ENCODE results near the gene NXPH3. TPM values are rescaled to one million over a fixed set of nuclear protein-coding genes. Genes with fewer than 3 reads are reported as not detected.

Gene NXPH3
- total RNA-seq, 2 experiments from 2014 or later: 0.20 to 0.29 TPM

- CTCF ChIA-PET: interaction anchor here (1.2 to 1.6 kb wide), 2 partner anchors 27 to 143 kb away, joined by 3 to 9 read pairs; no protein-coding TSS in a partner anchor
- no peaks in the 10 kb centered on the region for H3K36me3 Mint-ChIP-seq (ENCODE audit: low read depth)
- intact Hi-C loops (cut with micrococcal nuclease): loop anchor here (10.0 kb wide), 1 partner anchor 57 kb away; the partner anchor contains the start of gene NGFR
Observed at GRCh38 chr17:49551221-49552069, 24.2 kb upstream of the NXPH3 start.

DNA sequence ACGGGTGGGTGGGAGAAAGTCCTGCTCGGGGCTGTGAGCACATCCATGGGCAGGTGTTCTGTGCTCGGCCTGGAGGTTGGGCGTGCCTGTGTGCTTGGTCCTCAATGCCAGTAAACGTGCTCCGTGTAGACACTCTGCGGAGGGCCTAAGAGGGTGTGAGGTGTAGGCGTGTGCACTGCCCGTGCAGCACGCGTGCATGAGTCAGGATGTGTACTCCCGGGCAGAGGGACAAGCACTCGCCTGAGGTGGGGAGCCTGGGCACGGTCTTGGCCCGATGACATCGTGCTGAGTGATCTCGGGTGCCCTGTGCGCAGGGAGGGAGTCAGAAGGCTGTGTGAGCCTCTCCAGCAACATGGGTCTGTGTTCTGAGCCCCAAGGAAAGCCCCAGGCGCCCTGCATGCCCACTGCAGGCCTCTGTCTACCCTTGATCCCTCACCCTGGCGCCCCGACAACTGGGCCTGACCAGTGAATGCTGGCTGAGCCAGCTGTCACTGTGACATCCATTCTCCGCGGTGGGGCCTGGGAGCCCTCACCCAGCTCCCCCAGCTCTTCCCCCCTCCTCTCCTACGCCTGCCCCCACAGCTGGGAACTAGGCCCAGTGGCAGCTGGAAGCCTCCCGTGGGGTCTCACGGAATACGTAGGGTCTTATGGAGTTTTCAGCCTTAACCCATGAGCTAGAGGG, 23.5 kb upstream of the NXPH3 start:
- TF ChIP-seq, protein P1, sequence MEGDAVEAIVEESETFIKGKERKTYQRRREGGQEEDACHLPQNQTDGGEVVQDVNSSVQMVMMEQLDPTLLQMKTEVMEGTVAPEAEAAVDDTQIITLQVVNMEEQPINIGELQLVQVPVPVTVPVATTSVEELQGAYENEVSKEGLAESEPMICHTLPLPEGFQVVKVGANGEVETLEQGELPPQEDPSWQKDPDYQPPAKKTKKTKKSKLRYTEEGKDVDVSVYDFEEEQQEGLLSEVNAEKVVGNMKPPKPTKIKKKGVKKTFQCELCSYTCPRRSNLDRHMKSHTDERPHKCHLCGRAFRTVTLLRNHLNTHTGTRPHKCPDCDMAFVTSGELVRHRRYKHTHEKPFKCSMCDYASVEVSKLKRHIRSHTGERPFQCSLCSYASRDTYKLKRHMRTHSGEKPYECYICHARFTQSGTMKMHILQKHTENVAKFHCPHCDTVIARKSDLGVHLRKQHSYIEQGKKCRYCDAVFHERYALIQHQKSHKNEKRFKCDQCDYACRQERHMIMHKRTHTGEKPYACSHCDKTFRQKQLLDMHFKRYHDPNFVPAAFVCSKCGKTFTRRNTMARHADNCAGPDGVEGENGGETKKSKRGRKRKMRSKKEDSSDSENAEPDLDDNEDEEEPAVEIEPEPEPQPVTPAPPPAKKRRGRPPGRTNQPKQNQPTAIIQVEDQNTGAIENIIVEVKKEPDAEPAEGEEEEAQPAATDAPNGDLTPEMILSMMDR (IDR thresholded peaks at IDR 0.05): no peak
- Mint-ChIP-seq H3K9me3 (no peaks in the 10 kb centered on the region), H3K36me3 (ENCODE audit: low read depth) (no peaks in the 10 kb centered on the region), H3K27ac (no peak overlapping the region), H3K4me1 (ENCODE audit: low read depth) (peaks cover 2% of the 10 kb centered on the region), H3K27me3 (no peaks in the 10 kb centered on the region), H3K4me3 (no peak overlapping the region)
- intact Hi-C loops (cut with micrococcal nuclease): loop anchor here (10.0 kb wide), 1 partner anchor 57 kb away; the partner anchor contains the start of gene NGFR
- DNase-seq (no peak), ATAC-seq (no peak)
- POLR2A ChIA-PET: no interaction called here
- CTCF ChIA-PET: interaction anchor here (1.2 to 2.3 kb wide), 3 partner anchors 26 to 144 kb away, joined by 3 to 9 read pairs (median 8); no protein-coding TSS in a partner anchor

More at GRCh38 chr17:49551221-49552069, 24.2 kb upstream of the NXPH3 start:
- POLR2A ChIA-PET: interaction anchor here (0.9 kb wide), 1 partner anchor 14 kb away, joined by 3 read pairs; no protein-coding TSS in a partner anchor
- Mint-ChIP-seq H3K27me3 (no peaks in the 10 kb centered on the region), H3K27ac (no peak overlapping the region), H3K9me3 (no peaks in the 10 kb centered on the region), H3K4me3 (no peak overlapping the region), H3K4me1 (ENCODE audit: low read depth) (peaks cover 2% of the 10 kb centered on the region)
- DNase-seq (no peak), ATAC-seq (no peak)
- TF ChIP-seq, protein P1 (IDR thresholded peaks at IDR 0.05): no peak

GRCh38 chr17:49553676-49554335, 21.9 kb upstream of the NXPH3 start:
- no peaks in the 10 kb centered on the region for H3K36me3 Mint-ChIP-seq (ENCODE audit: low read depth)
- DNase-seq (no peak), ATAC-seq (no peak)
- no peak overlapping the region for H3K4me3 Mint-ChIP-seq
- H3K27ac Mint-ChIP-seq: no peak overlapping the region
- H3K27me3 Mint-ChIP-seq: peaks cover 2% of the 10 kb centered on the region
- TF ChIP-seq, protein P1 (IDR thresholded peaks at IDR 0.05): no peak
- ChIA-PET POLR2A (no interaction called here), CTCF (interaction anchor here (0.9 to 2.3 kb wide), 4 partner anchors 13 to 142 kb away, joined by 3 to 8 read pairs (median 3); no protein-coding TSS in a partner anchor)
- intact Hi-C loops (cut with micrococcal nuclease): loop anchor here (10.0 kb wide), 1 partner anchor 59 kb away; the partner anchor contains the start of gene NGFR
- no peaks in the 10 kb centered on the region for H3K9me3 Mint-ChIP-seq
- H3K4me1 Mint-ChIP-seq (ENCODE audit: low read depth): peaks cover 2% of the 10 kb centered on the region

GRCh38 chr17:49554694-49555494, 20.8 kb upstream of the NXPH3 start:
- peaks cover 2% of the 10 kb centered on the region for H3K4me1 Mint-ChIP-seq (ENCODE audit: low read depth)
- no peak overlapping the region for H3K4me3 Mint-ChIP-seq
- intact Hi-C loops (cut with micrococcal nuclease): loop anchor here (5.0 to 10.0 kb wide), 2 partner anchors 60 to 118 kb away; partner anchors contain the start of gene NGFR
- POLR2A ChIA-PET: interaction anchor here (0.8 kb wide), 1 partner anchor 154 kb away, joined by 3 read pairs; no protein-coding TSS in a partner anchor
- no peak for DNase-seq
- H3K27ac Mint-ChIP-seq: no peak overlapping the region
- TF ChIP-seq, protein P1 (IDR thresholded peaks at IDR 0.05): no peak
- CTCF ChIA-PET: interaction anchor here (0.5 to 22.8 kb wide), 18 partner anchors 8 to 501 kb away, joined by 3 to 780 read pairs (median 14); partner anchors contain the start of genes ITGA3, NGFR, NXPH3 and PHB1
- peaks cover 2% of the 10 kb centered on the region for H3K27me3 Mint-ChIP-seq
- no peaks in the 10 kb centered on the region for H3K9me3 Mint-ChIP-seq
- H3K36me3 Mint-ChIP-seq (ENCODE audit: low read depth): no peaks in the 10 kb centered on the region
- no peak for ATAC-seq
